HepG2 (cell line): Measurements from ENCODE around the gene ZFP36L2. TPM values are rescaled to one million over a fixed set of nuclear protein-coding genes. Genes with fewer than 3 reads are reported as not detected.

Source experiments
- ARID3A ChIP-seq: IDR thresholded peaks from 2 replicates; pipeline ENCODE4 v1.6.1; 2012; ENCODE audit warnings: low read depth, low read length, improper control_type of control experiment
- BCL6 ChIP-seq: IDR thresholded peaks from 2 replicates; pipeline ENCODE4 v1.6.1; 2016; ENCODE audit warnings: missing genetic modification reagents, missing compliant biosample characterization
- CCAR2 ChIP-seq: fragments of 200-400 bp; formaldehyde crosslinking; optimal IDR thresholded peaks from 2 replicates; pipeline ENCODE3; 2018; ENCODE audit warnings: low read depth, mild to moderate bottlenecking, low read length, moderate library complexity
- CEBPG ChIP-seq: IDR thresholded peaks from 2 replicates; pipeline ENCODE4 v1.6.1; 2016
- MATR3 ChIP-seq: sonication (generic); formaldehyde crosslinking; IDR thresholded peaks from 2 replicates; pipeline ENCODE4 v1.4.0; 2020; ENCODE audit warnings: missing genetic modification reagents
- MYNN ChIP-seq: sonication (generic); formaldehyde crosslinking; IDR thresholded peaks from 2 replicates; pipeline ENCODE4 v1.4.0; 2020; ENCODE audit warnings: mild to moderate bottlenecking, low read depth, missing genetic modification reagents
- NR0B2 ChIP-seq: sonication (generic); formaldehyde crosslinking; IDR thresholded peaks from 2 replicates; pipeline ENCODE4 v1.4.0; 2020; ENCODE audit warnings: mild to moderate bottlenecking, missing genetic modification reagents
- PHB2 ChIP-seq: fragments of 450-650 bp; IDR thresholded peaks from 2 replicates; pipeline ENCODE4 v1.6.1; 2018; ENCODE audit not compliant: partially characterized antibody
- SOX5 ChIP-seq: IDR thresholded peaks from 2 replicates; pipeline ENCODE4 v1.6.1; 2016; ENCODE audit warnings: borderline replicate concordance
- SRSF4 ChIP-seq: fragments of 200-400 bp; formaldehyde crosslinking; IDR thresholded peaks from one replicate; pipeline ENCODE4 v1.6.1; 2018; ENCODE audit warnings: mild to moderate bottlenecking, low read depth, low read length, moderate library complexity; ENCODE audit not compliant: poor library complexity, severe bottlenecking
- TCF12 ChIP-seq, 2 experiments: fragments of 450-650 bp in 1 of 2; sonication (generic) in 1 of 2; formaldehyde crosslinking in 1 of 2; IDR thresholded peaks; 2 replicates each; pipeline versions ENCODE4 v1.6.1 to v1.8.0; 2017 to 2022; ENCODE audit warnings: antibody characterized with exemption in 1 of 2, mild to moderate bottlenecking in 1 of 2, missing genetic modification reagents in 1 of 2, moderate library complexity in 1 of 2
- TRIM24 ChIP-seq: sonication (generic); formaldehyde crosslinking; IDR thresholded peaks from 2 replicates; pipeline ENCODE4 v1.8.0; 2022; ENCODE audit warnings: mild to moderate bottlenecking, missing genetic modification reagents
- ZMAT3 ChIP-seq: sonication (generic); formaldehyde crosslinking; conservative IDR thresholded peaks from 2 replicates; pipeline ENCODE4 v1.7.0; 2021; ENCODE audit warnings: missing genetic modification reagents
- ZNF674 ChIP-seq: sonication (generic); formaldehyde crosslinking; IDR thresholded peaks from 2 replicates; pipeline ENCODE4 v1.5.0; 2020; ENCODE audit warnings: low read depth, mild to moderate bottlenecking, missing genetic modification reagents
- ZNF687 ChIP-seq: sonication (generic); formaldehyde crosslinking; IDR thresholded peaks from 2 replicates; pipeline ENCODE4 v1.5.1; 2020; ENCODE audit warnings: mild to moderate bottlenecking, missing genetic modification reagents, moderate library complexity
- ZNF891 ChIP-seq: sonication (generic); formaldehyde crosslinking; IDR thresholded peaks from 2 replicates; pipeline ENCODE4 v1.5.0; 2020; ENCODE audit warnings: mild to moderate bottlenecking, missing genetic modification reagents
- polyA plus RNA-seq, 8 experiments: library from polyadenylated mRNA; depleted of rRNA in 3 of 8; stranded (reverse) in 7 of 8; unstranded in 1 of 8; fragments of >200 nt; fragmentation: Illumina TruSeq in 4 of 8; extraction: Trizol in 4 of 8; gene quantifications; 2 replicates each; pipeline versions ENCODE4 v1.2.1 to v1.2.3, GENCODE V29; 2011 to 2016; ENCODE audit warnings: low read depth in 4 of 8, missing spikeins in 1 of 8, mixed read lengths in 1 of 8; ENCODE audit not compliant: insufficient read depth in 1 of 8
- total RNA-seq, 5 experiments: library from RNA; depleted of rRNA; stranded (reverse); fragments of >200 nt; fragmentation: Illumina TruSeq; extraction: Trizol; gene quantifications; 2 replicates each; pipeline ENCODE4 v1.2.3, GENCODE V29; 2016; ENCODE audit warnings: low read depth in 1 of 5
- TF ChIP-seq, protein P1 (sequence below): IDR thresholded peaks from 2 replicates; pipeline ENCODE4 v1.6.1; 2016; ENCODE audit warnings: missing compliant biosample characterization, missing genetic modification reagents, borderline replicate concordance
- TF ChIP-seq, protein P2 (sequence below): sonication (generic); formaldehyde crosslinking; IDR thresholded peaks from 2 replicates; pipeline ENCODE4 v1.4.0; 2020; ENCODE audit warnings: low read depth, mild to moderate bottlenecking, missing genetic modification reagents
- TF ChIP-seq, protein P3 (sequence below): sonication (generic); formaldehyde crosslinking; IDR thresholded peaks from 2 replicates; pipeline ENCODE4 v1.4.0; 2020; ENCODE audit warnings: mild to moderate bottlenecking, missing genetic modification reagents

ZFP36L2 gene
- total and polyA plus RNA-seq, 2 of the 13 experiments (the other 11 are each of a cell fraction or from before 2014, with no cell fraction given): 11.2 to 21.8 TPM

GRCh38 chr2:43225093-43225787 is 1.2 kb downstream of the ZFP36L2 start (continued):
- TF ChIP-seq ZNF891 (CRISPR knock-in tag): no peak
- TF ChIP-seq MATR3: no peak
- 0 out of 2 replicates have a peak, but pooled peaks have one; percentile 51 for TF ChIP-seq ZMAT3 (CRISPR knock-in tag)
- TF ChIP-seq NR0B2 (CRISPR knock-in tag): no peak
- TF ChIP-seq MYNN (CRISPR knock-in tag): no peak
- TF ChIP-seq CCAR2: no peak
- TF ChIP-seq ARID3A: no peak
- TF ChIP-seq, protein P1, sequence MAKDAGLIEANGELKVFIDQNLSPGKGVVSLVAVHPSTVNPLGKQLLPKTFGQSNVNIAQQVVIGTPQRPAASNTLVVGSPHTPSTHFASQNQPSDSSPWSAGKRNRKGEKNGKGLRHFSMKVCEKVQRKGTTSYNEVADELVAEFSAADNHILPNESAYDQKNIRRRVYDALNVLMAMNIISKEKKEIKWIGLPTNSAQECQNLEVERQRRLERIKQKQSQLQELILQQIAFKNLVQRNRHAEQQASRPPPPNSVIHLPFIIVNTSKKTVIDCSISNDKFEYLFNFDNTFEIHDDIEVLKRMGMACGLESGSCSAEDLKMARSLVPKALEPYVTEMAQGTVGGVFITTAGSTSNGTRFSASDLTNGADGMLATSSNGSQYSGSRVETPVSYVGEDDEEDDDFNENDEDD (CRISPR knock-in tag): peak; percentile 73; the same call in 1 of the 2 replicates
- TF ChIP-seq, protein P2, sequence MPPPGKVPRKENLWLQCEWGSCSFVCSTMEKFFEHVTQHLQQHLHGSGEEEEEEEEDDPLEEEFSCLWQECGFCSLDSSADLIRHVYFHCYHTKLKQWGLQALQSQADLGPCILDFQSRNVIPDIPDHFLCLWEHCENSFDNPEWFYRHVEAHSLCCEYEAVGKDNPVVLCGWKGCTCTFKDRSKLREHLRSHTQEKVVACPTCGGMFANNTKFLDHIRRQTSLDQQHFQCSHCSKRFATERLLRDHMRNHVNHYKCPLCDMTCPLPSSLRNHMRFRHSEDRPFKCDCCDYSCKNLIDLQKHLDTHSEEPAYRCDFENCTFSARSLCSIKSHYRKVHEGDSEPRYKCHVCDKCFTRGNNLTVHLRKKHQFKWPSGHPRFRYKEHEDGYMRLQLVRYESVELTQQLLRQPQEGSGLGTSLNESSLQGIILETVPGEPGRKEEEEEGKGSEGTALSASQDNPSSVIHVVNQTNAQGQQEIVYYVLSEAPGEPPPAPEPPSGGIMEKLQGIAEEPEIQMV (CRISPR knock-in tag): no peak
- TF ChIP-seq, protein P3, sequence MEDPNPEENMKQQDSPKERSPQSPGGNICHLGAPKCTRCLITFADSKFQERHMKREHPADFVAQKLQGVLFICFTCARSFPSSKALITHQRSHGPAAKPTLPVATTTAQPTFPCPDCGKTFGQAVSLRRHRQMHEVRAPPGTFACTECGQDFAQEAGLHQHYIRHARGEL (CRISPR knock-in tag): no peak
- TF ChIP-seq ZNF674 (CRISPR knock-in tag): no peak; the same call in 1 of the 2 replicates
- TF ChIP-seq PHB2: no peak
- no peak for TF ChIP-seq SOX5 (CRISPR knock-in tag)
- 0 out of 2 replicates have a peak, but pooled peaks have one; percentile 22 for TF ChIP-seq CEBPG (CRISPR knock-in tag)
- TF ChIP-seq BCL6: no peak; the same call in 1 of the 2 replicates
- TF ChIP-seq TCF12 (IDR thresholded peaks at IDR 0.05): no peak
- TF ChIP-seq TCF12 (CRISPR knock-in tag; IDR thresholded peaks at IDR 0.05): no peak
- no peak for TF ChIP-seq TRIM24 (CRISPR knock-in tag)
- peak; percentile 84 for TF ChIP-seq ZNF687 (CRISPR knock-in tag)
- TF ChIP-seq SRSF4: peak; percentile 82
